ENCODE results near the gene PRDM11.
A peak's percentile ranks its signal among the peaks of the same experiment; 100 is the strongest.
"Not testable (repeated sequence)": the region's sequence is repeated elsewhere in the genome, so short reads cannot be mapped to it uniquely, and the experiment has no call there.

The PRDM11 gene

GRCh38 chr11:45146072-45147016 is at the start of gene PRDM11:
Gene PRDM11 (plus strand): TSS chr11:45146639. CDS start chr11:45181767, 35,128 bp downstream.
- Histone ChIP-seq H3K4me3 (peak within 1 kb of the TSS; percentile 48 to 80 (median 67)), H3K27ac (peak within 1 kb of the TSS; percentile 90 to 99 (median 96))

GRCh38 chr11:45097721-45098493 is 48.5 kb upstream of the PRDM11 start:
- Histone ChIP-seq H3K27ac (no peak overlapping the region), H3K4me3 (no peak overlapping the region)

- Histone ChIP-seq H3K4me3 (no peak overlapping the region), H3K27ac (no peak overlapping the region)
Observed at GRCh38 chr11:45098929-45099328, 47.5 kb upstream of the PRDM11 start.

- Histone ChIP-seq H3K27ac (no peak overlapping the region), H3K4me3 (no peak overlapping the region)
Observed at GRCh38 chr11:45100339-45100738, 46.1 kb upstream of the PRDM11 start.

GRCh38 chr11:45102361-45102809 is 44.1 kb upstream of the PRDM11 start:
- peak overlapping the region in 9 of 21 experiments; percentile 1 to 79 (median 51) for H3K27ac ChIP-seq
- H3K4me3 ChIP-seq: no peak overlapping the region

GRCh38 chr11:45102810-45103621 is 43.4 kb upstream of the PRDM11 start:
- no peak overlapping the region for H3K4me3 ChIP-seq
- peak overlapping the region in 10 of 21 experiments; percentile 1 to 79 (median 49) for H3K27ac ChIP-seq

GRCh38 chr11:45104006-45104789 is 42.2 kb upstream of the PRDM11 start:
- no peak overlapping the region for H3K4me3 ChIP-seq
- no peak overlapping the region for H3K27ac ChIP-seq

GRCh38 chr11:45104790-45105084 is 41.7 kb upstream of the PRDM11 start:
- Histone ChIP-seq H3K4me3 (no peak overlapping the region), H3K27ac (no peak overlapping the region)

GRCh38 chr11:45105233-45105983 is 41.0 kb upstream of the PRDM11 start:
- H3K4me3 ChIP-seq: no peak overlapping the region
- H3K27ac ChIP-seq: no peak overlapping the region

GRCh38 chr11:45105984-45106375 is 40.5 kb upstream of the PRDM11 start:
- H3K4me3 ChIP-seq: no peak overlapping the region
- no peak overlapping the region for H3K27ac ChIP-seq

- H3K4me3 ChIP-seq: no peak overlapping the region
- no peak overlapping the region for H3K27ac ChIP-seq
Observed at GRCh38 chr11:45106440-45106839, 40.0 kb upstream of the PRDM11 start.

GRCh38 chr11:45107029-45107428 is 39.4 kb upstream of the PRDM11 start:
- Histone ChIP-seq H3K4me3 (no peak overlapping the region), H3K27ac (no peak overlapping the region)

GRCh38 chr11:45108070-45109064 is 38.1 kb upstream of the PRDM11 start:
- Histone ChIP-seq H3K27ac (no peak overlapping the region), H3K4me3 (no peak overlapping the region)

- Histone ChIP-seq H3K4me3 (no peak overlapping the region), H3K27ac (no peak overlapping the region)
Observed at GRCh38 chr11:45109400-45109799, 37.0 kb upstream of the PRDM11 start.

GRCh38 chr11:45110562-45110961 is 35.9 kb upstream of the PRDM11 start:
- Histone ChIP-seq H3K27ac (no peak overlapping the region), H3K4me3 (no peak overlapping the region)

GRCh38 chr11:45113807-45114206 is 32.6 kb upstream of the PRDM11 start:
- Histone ChIP-seq H3K4me3 (no peak overlapping the region), H3K27ac (no peak overlapping the region)

GRCh38 chr11:45127836-45128235 is 18.6 kb upstream of the PRDM11 start:
- H3K27ac ChIP-seq, H3K4me3 ChIP-seq: not testable (repeated sequence)

All from skin epidermis (tissue), 12 donors.